Heart left ventricle (tissue), 16 donors: Measurements from ENCODE around the gene CRISPLD2. TPM values are rescaled to one million over a fixed set of nuclear protein-coding genes. Genes with fewer than 3 reads are reported as not detected.
A peak's percentile ranks its signal among the peaks of the same experiment; 100 is the strongest.

ENCODE experiments used
- ATAC-seq, 4 donors: fragments of 200-7000 bp; cut with Tn5 transposase; one replicate each; pipeline ENCODE4 v1.9.1; 2020 to 2022; ENCODE audit warnings: moderate library complexity in 4 of 4, mild to moderate bottlenecking in 3 of 4, moderate number of reproducible peaks in 1 of 4
- DNase-seq, 5 donors: peaks; one replicate each; pipeline ENCODE4 v3.0.0-alpha.2; 2020
- H3K27ac ChIP-seq, 12 donors: fragments of 200-600 bp; sonication (generic) in 4 of 12; one replicate each; pipeline versions ENCODE4 v1.5.0 to v1.8.0; 2016 to 2022; ENCODE audit warnings: mild to moderate bottlenecking in 2 of 12
- H3K27me3 ChIP-seq, 9 donors: fragments of 200-600 bp; sonication (generic) in 2 of 9; one replicate each; pipeline versions ENCODE4 v1.5.1 to v1.8.0; 2016 to 2022; ENCODE audit warnings: mild to moderate bottlenecking in 3 of 9
- H3K36me3 ChIP-seq, 9 donors: fragments of 200-600 bp; sonication (generic) in 2 of 9; one replicate each; pipeline versions ENCODE4 v1.5.0 to v1.8.0; 2018 to 2022; ENCODE audit warnings: mild to moderate bottlenecking in 2 of 9
- H3K4me1 ChIP-seq, 12 donors: fragments of 200-600 bp; sonication (generic) in 4 of 12; one replicate each; pipeline versions ENCODE4 v1.5.0 to v1.8.0; 2016 to 2022; ENCODE audit warnings: mild to moderate bottlenecking in 3 of 12
- H3K4me3 ChIP-seq, 12 donors: fragments of 200-600 bp; sonication (generic) in 4 of 12; one replicate each; pipeline versions ENCODE4 v1.5.0 to v1.8.0; 2017 to 2022; ENCODE audit warnings: mild to moderate bottlenecking in 9 of 12, moderate library complexity in 4 of 12
- H3K9me3 ChIP-seq, 12 donors: fragments of 200-600 bp; sonication (generic) in 4 of 12; one replicate each; pipeline versions ENCODE4 v1.5.0 to v1.8.0; 2016 to 2022; ENCODE audit warnings: mild to moderate bottlenecking in 1 of 12
- POLR2A ChIP-seq, 2 donors: fragments of 450-650 bp; IDR thresholded peaks; one replicate each; pipeline ENCODE4 v1.6.1; 2017; ENCODE audit warnings: antibody characterized with exemption in 2 of 2, mild to moderate bottlenecking in 2 of 2, moderate library complexity in 2 of 2
- WGBS, 4 donors: extraction: QIAGEN DNeasy Blood & Tissue Kit in 2 of 4; methylation state at CpG; one replicate each; pipeline versions ENCODE4 v1.1.5 to v1.1.7; 2013 to 2018; 5-methylcytosine and 5-hydroxymethylcytosine counted together
- intact Hi-C, 10 donors: fragments of 100-400 bp; cut with DNase I; formaldehyde crosslinking; loops; one replicate each; pipeline versions ENCODE4 v1.11.1 to v1.14.2; 2022
- polyA plus RNA-seq, 2 donors: library from polyadenylated mRNA; stranded (reverse); fragments of 200-250 nt; gene quantifications; one replicate each; pipeline ENCODE4 v1.2.3, GENCODE V29; 2013
- total RNA-seq, 9 donors: library from RNA; depleted of rRNA in 2 of 9; stranded (reverse); fragments of >200 nt in 2 of 9; fragmentation: NEBNext Ultra II Directional in 3 of 9; extraction: Animal tissue kit (Norgen Biotek cat#: 25700) in 3 of 9; gene quantifications; one replicate each; pipeline versions ENCODE4 v1.1.0 to v1.2.4, GENCODE V29; 2016 to 2023
- TF ChIP-seq, protein P1 (sequence below), 12 donors: fragments of 200-600 bp; sonication (generic) in 4 of 12; IDR thresholded peaks; one replicate each; pipeline versions ENCODE4 v1.5.0 to v1.8.0; 2018 to 2022; ENCODE audit warnings: antibody characterized with exemption in 12 of 12, mild to moderate bottlenecking in 5 of 12
- donor health status: ischemic (EF 13 %, LVEDD 7.1; RV severe dilation, severe dysfunction).
- donor health status: healthy with polysubstance abuse.
- donor health status: DM: no; HTN: yes; CAD: no.
- donor health status: DM: no; HTN: no; CAD: no.
- donor health status: ischemic (EF 25% LVEDD 6.9; RV normal size, moderate dysfunction).
- donor health status: ischemic (EF 25% LVEDD 5.7; RV mildly dilated, moderate dysfunction).
- donor health status: healthy.
- donor health status: DM: yes; HTN: yes; CAD: no.
- donor health status: ischemic (EF 35%, LVEDD 5.7; RV mildly dilated, moderate dysfunction).
- donor health status: nonischemic (EF 11% LVEDD 7.7; RV severe dilation, severe dysfunction).
- donor health status: DM: yes; HTN: yes; CAD: no.
- donor health status: PGD.
- donor health status: ischemic (EF 29% LVEDD 5.4; RV normal size, mild dysfunction).
- donor health status: nonischemic (EF 23%, LVEDD 6.1; RV moderate dilation, normal function).

CRISPLD2 gene
- total and polyA plus RNA-seq, 11 donors = 8.0 to 153 (median 12.9) TPM

GRCh38 chr16:84808826-84809225, 11.0 kb upstream of the CRISPLD2 start:
- Histone ChIP-seq H3K4me1 (peaks cover 0 to 33% (median 0%) of the 10 kb centered on the region in 12 donors), H3K36me3 (no peaks in the 10 kb centered on the region), H3K27me3 (no peaks in the 10 kb centered on the region), H3K27ac (no peak overlapping the region), H3K9me3 (no peaks in the 10 kb centered on the region), H3K4me3 (no peak overlapping the region)
- DNase-seq (peak in 2 of 5 donors; percentile 10 to 42), ATAC-seq (peak in 1 of 4 donors; percentile 23)
- intact Hi-C loops = no loop called here
- WGBS, 4 donors = 86 to 93% (median 90%) methylated on average over 7 to 8 of the region's 8 CpGs
- TF ChIP-seq, protein P1, sequence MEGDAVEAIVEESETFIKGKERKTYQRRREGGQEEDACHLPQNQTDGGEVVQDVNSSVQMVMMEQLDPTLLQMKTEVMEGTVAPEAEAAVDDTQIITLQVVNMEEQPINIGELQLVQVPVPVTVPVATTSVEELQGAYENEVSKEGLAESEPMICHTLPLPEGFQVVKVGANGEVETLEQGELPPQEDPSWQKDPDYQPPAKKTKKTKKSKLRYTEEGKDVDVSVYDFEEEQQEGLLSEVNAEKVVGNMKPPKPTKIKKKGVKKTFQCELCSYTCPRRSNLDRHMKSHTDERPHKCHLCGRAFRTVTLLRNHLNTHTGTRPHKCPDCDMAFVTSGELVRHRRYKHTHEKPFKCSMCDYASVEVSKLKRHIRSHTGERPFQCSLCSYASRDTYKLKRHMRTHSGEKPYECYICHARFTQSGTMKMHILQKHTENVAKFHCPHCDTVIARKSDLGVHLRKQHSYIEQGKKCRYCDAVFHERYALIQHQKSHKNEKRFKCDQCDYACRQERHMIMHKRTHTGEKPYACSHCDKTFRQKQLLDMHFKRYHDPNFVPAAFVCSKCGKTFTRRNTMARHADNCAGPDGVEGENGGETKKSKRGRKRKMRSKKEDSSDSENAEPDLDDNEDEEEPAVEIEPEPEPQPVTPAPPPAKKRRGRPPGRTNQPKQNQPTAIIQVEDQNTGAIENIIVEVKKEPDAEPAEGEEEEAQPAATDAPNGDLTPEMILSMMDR (IDR thresholded peaks at IDR 0.05) = no peak
- no peak for TF ChIP-seq POLR2A (IDR thresholded peaks at IDR 0.05)

GRCh38 chr16:84810518-84811273, 9.1 kb upstream of the CRISPLD2 start:
- no peak for TF ChIP-seq POLR2A (IDR thresholded peaks at IDR 0.05)
- TF ChIP-seq, protein P1 (IDR thresholded peaks at IDR 0.05) = no peak
- ATAC-seq (no peak), DNase-seq (peak in 2 of 5 donors; percentile 20 to 28)
- Histone ChIP-seq H3K27me3 (no peaks in the 10 kb centered on the region), H3K27ac (peak overlapping the region in 2 of 12 donors; percentile 38 to 60), H3K4me3 (no peak overlapping the region), H3K36me3 (no peaks in the 10 kb centered on the region), H3K9me3 (no peaks in the 10 kb centered on the region), H3K4me1 (peaks cover 0 to 31% (median 0%) of the 10 kb centered on the region in 12 donors)
- 80 to 87% (median 83%) methylated on average over 15 to 17 of the region's 17 CpGs for WGBS, 4 donors
- intact Hi-C loops = no loop called here

GRCh38 chr16:84811529-84811928, 8.3 kb upstream of the CRISPLD2 start:
- intact Hi-C loops = no loop called here
- Histone ChIP-seq H3K27ac (peak overlapping the region in 1 of 12 donors; percentile 23), H3K4me3 (no peak overlapping the region), H3K4me1 (peaks cover 0 to 23% (median 0%) of the 10 kb centered on the region in 12 donors), H3K27me3 (no peaks in the 10 kb centered on the region), H3K9me3 (no peaks in the 10 kb centered on the region), H3K36me3 (no peaks in the 10 kb centered on the region)
- TF ChIP-seq, protein P1 (IDR thresholded peaks at IDR 0.05) = no peak
- TF ChIP-seq POLR2A (IDR thresholded peaks at IDR 0.05) = no peak
- ATAC-seq (no peak), DNase-seq (no peak)
- 99 to 100% (median 100%) methylated on average over 2 of the region's 2 CpGs for WGBS, 4 donors

- TF ChIP-seq, protein P1 (IDR thresholded peaks at IDR 0.05) = no peak
- TF ChIP-seq POLR2A (IDR thresholded peaks at IDR 0.05) = no peak
- Histone ChIP-seq H3K4me3 (no peak overlapping the region), H3K36me3 (no peaks in the 10 kb centered on the region), H3K4me1 (peaks cover 0 to 16% (median 0%) of the 10 kb centered on the region in 12 donors), H3K27me3 (no peaks in the 10 kb centered on the region), H3K9me3 (no peaks in the 10 kb centered on the region), H3K27ac (no peak overlapping the region)
- DNase-seq = peak in 1 of 5 donors; percentile 53
- 69 to 74% (median 72%) methylated on average over 13 to 15 of the region's 15 CpGs for WGBS, 4 donors
- no peak for ATAC-seq
- intact Hi-C loops = no loop called here
These were observed 6.4 kb upstream of the CRISPLD2 start for GRCh38 chr16:84813141-84813934.
